ENCODE data around the gene TERB1. TPM values are rescaled to one million over a fixed set of nuclear protein-coding genes. Genes with fewer than 3 reads are reported as not detected.
A peak's percentile ranks its signal among the peaks of the same experiment; 100 is the strongest.

Gene TERB1
- total and polyA plus RNA-seq, 2 of the 13 experiments (the other 11 are each of a cell fraction or from before 2014, with no cell fraction given) = not detected

- H3K36me3 ChIP-seq (replicated peaks in 1 of 2; ENCODE audit: control insufficient read depth in 1 of 2, insufficient read depth in 2 of 2, low read length in 2 of 2) = peaks cover 19 to 53% of the 10 kb centered on the region in 2 experiments
- H3K9ac ChIP-seq (ENCODE audit: insufficient read depth, low read depth, low read length) = no peak overlapping the region
- TSS peak; percentile 23 for BruUV-seq (replicated peaks)
- CTCF ChIA-PET (ENCODE audit: low intra/inter-chr PET ratio, low total read pairs) = no interaction called here
- H3K27ac ChIP-seq (ENCODE audit: extremely low read length, insufficient read depth, low read length) = no peak overlapping the region
- H3K4me3 ChIP-seq (replicated peaks in 1 of 3; ENCODE audit: insufficient read depth in 1 of 3, low read depth in 2 of 3, low read length in 3 of 3) = no peak overlapping the region
- no peaks in the 10 kb centered on the region for H3K9me3 ChIP-seq (ENCODE audit: low read length)
- intact Hi-C loops (cut with micrococcal nuclease; ENCODE audit: unreplicated experiment) = no loop called here
- no peaks in the 10 kb centered on the region for H3K79me2 ChIP-seq (ENCODE audit: insufficient read depth, low read length)
- FAIRE-seq = no peak
- TF ChIP-seq ZKSCAN8 (CRISPR knock-in tag; IDR thresholded peaks at IDR 0.05; ENCODE audit: borderline replicate concordance) = no peak
- no peak for TF ChIP-seq JUND (CRISPR knock-in tag; IDR thresholded peaks at IDR 0.05)
- TF ChIP-seq XRCC5 (optimal IDR thresholded peaks at IDR 0.05; ENCODE audit: low read length) = no peak
- TF ChIP-seq, protein P1, sequence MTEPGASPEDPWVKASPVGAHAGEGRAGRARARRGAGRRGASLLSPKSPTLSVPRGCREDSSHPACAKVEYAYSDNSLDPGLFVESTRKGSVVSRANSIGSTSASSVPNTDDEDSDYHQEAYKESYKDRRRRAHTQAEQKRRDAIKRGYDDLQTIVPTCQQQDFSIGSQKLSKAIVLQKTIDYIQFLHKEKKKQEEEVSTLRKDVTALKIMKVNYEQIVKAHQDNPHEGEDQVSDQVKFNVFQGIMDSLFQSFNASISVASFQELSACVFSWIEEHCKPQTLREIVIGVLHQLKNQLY (CRISPR knock-in tag; IDR thresholded peaks at IDR 0.05) = no peak
- no peak for TF ChIP-seq ZNF281 (CRISPR knock-in tag; IDR thresholded peaks at IDR 0.05; ENCODE audit: borderline replicate concordance)
- TF ChIP-seq, protein P2, sequence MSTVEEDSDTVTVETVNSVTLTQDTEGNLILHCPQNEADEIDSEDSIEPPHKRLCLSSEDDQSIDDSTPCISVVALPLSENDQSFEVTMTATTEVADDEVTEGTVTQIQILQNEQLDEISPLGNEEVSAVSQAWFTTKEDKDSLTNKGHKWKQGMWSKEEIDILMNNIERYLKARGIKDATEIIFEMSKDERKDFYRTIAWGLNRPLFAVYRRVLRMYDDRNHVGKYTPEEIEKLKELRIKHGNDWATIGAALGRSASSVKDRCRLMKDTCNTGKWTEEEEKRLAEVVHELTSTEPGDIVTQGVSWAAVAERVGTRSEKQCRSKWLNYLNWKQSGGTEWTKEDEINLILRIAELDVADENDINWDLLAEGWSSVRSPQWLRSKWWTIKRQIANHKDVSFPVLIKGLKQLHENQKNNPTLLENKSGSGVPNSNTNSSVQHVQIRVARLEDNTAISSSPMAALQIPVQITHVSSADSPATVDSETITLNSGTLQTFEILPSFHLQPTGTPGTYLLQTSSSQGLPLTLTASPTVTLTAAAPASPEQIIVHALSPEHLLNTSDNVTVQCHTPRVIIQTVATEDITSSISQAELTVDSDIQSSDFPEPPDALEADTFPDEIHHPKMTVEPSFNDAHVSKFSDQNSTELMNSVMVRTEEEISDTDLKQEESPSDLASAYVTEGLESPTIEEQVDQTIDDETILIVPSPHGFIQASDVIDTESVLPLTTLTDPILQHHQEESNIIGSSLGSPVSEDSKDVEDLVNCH (CRISPR knock-in tag; IDR thresholded peaks at IDR 0.05) = no peak
- no peak for TF ChIP-seq NCOA5 (CRISPR knock-in tag; IDR thresholded peaks at IDR 0.05)
- TF ChIP-seq ZSCAN21 (CRISPR knock-in tag; IDR thresholded peaks at IDR 0.05; ENCODE audit: borderline replicate concordance) = no peak
- no peak for TF ChIP-seq ZNF333 (CRISPR knock-in tag; IDR thresholded peaks at IDR 0.05; ENCODE audit: borderline replicate concordance)
- no peak overlapping the region for H3K4me2 ChIP-seq (ENCODE audit: low read depth, low read length)
- in situ Hi-C loops (cut with HindIII; ENCODE audit: extremely low pct_ligation_motif_present, low pct_unique_long_range_greater_than_20kb) = no loop called here
- no peak for ATAC-seq
- H2AFZ ChIP-seq (ENCODE audit: low read length) = no peak overlapping the region
- H3K27me3 ChIP-seq (ENCODE audit: control insufficient read depth in 1 of 2, insufficient read depth in 2 of 2, low read length in 2 of 2) = no peaks in the 10 kb centered on the region
- WGBS (ENCODE audit: low lambda C conversion rate) = 95% methylated on average over 4 of the region's 4 CpGs
- no peak for DNase-seq (ENCODE audit: low spot score)
- no peaks in the 10 kb centered on the region for H4K20me1 ChIP-seq (ENCODE audit: insufficient read depth, low read length)
- POLR2A ChIA-PET = no interaction called here
- no peaks in the 10 kb centered on the region for H3K4me1 ChIP-seq (ENCODE audit: insufficient read depth, low read length)
Measured at GRCh38 chr16:66809765-66810164, 8.4 kb upstream of the TERB1 start.
